NCI-H748 (cell line): ENCODE measurements around the gene LRRC34.

Experiments
- DNase-seq: peaks from one replicate; lab custom pipeline; 2025; ENCODE audit not compliant: unreplicated experiment; lab: John Stamatoyannopoulos, UW

LRRC34 gene

GRCh38 chr3:169815590-169816150 is 3.0 kb upstream of the LRRC34 start:
- DNase-seq: no peak

GRCh38 chr3:169813757-169814517 is 1.2 kb upstream of the LRRC34 start:
- peak; percentile 76 for DNase-seq

DNA sequence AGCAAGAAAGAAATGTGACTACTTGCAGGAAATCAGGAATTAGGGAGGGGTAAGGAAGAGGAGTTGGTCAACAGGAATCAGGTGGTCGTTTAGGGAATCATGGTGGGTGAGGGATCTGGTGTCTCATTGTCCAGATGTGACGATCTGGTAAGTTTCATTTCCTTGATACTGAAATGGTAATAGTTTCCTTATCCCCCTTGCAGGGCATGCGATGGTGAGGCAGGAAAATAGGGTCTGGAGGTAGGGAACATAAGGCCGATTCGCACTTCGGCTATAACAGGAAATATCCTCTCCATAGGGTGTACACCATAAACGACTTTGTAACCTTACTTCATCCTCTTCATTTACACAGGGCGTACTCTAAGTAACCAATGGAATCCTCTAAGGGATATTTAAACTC is 574 bp upstream of the LRRC34 start:
- peak; percentile 18 for DNase-seq

GRCh38 chr3:169811631-169812331 is 923 bp downstream of the LRRC34 start:
- DNase-seq: peak; percentile 67

DNA sequence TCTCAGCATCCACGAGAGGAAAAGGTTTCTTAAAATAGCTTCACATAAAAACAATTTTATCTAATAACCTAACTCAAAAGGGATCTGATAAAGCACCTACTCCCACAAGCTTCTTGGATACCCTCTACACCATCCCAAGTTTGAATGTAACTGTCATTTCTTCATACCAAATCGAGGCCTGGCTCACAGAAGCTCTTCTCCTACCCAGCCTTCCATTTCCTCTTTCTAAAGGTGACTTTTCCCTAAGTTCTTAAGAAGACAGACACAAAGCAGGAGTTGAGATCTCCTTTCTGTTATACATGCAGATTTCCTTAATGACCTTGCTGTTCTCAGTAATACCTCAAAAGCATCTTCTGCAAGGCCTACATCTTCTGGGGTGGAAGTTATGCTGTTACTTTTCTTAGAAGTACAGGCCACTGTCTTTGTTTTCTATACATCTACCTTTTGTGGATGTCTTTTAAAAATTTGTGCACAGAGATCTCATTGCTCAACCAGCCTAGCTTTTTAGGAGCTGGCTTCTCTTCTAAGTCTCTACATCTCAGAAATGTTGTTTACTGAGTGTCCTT is 3.4 kb downstream of the LRRC34 start:
- no peak for DNase-seq

DNA sequence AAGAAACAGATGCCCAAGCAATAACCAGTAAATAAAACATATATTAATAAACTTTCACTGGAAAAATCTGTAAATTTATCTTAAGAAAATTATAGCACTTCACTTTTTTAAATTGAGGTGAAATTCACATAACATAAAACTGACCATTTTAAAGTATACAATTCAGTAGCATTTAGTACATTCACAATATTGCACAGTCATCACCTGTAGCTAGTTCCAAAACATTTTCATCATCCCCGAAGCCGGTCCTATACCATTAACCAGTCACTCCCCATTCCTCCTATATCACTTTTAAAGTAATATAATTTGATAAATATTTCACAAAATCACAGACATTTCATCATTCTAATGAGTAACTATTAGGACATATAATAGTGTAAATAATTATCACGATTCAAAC is 8.0 kb downstream of the LRRC34 start:
- DNase-seq: no peak

GRCh38 chr3:169792359-169792758 is 20.3 kb downstream of the LRRC34 start:
- DNase-seq: no peak

GRCh38 chr3:169790687-169791429 is 21.8 kb downstream of the LRRC34 start:
- DNase-seq: no peak

DNA sequence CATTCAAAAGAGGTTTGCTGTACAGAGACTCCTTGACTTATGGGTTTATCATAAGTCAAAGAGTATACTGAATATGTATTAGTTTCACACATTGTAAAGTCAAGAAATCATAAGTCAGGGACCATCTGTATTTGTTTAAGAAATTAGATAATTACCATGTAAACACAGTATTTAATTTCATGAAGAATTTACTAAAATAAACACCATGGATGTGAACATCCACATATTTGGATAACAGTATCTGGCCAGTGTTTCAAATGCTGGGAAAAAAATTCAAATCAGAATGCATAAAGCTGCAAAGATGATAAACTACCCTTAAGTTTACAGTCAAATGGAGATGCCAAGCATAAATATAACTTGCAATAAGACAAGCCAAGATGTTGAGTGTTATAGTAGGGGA is 22.5 kb downstream of the LRRC34 start:
- DNase-seq: no peak

DNA sequence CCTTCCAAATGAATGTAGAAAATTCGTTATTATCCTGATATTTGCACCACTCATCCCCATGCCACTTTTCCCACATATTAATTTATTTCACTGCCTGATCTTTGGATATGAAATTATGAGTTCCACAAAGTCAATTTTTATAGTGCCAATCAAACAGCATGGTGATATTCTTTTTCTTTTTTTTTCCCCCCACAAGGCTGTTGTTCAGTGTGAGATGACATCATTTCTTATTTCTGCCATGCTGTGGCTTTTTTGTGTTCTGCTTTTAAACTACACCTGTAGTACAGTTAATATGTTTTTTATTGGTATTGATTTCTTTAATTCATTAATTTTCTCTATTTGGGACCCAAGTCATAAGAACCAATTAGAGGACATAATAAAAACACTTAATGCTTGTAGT is 24.9 kb downstream of the LRRC34 start:
- DNase-seq: no peak

DNA sequence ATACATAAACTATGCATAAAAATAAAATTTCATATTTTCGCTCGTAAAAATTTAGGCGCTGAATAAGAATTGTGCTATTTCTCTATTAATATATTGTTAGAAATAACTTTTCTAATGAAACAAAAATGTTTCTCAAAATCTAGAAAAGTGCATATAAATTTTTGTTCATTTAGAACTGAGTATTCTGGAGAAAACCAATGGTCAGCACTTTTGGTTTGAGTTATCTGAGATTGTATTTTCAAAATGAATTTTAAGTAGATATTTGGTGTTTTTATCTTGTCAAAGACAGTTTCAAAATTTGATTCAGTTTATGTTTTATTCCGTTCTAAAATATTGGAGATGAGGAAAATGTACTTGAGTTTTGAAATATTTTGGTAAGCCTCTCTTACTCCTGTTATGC is 25.6 kb downstream of the LRRC34 start:
- DNase-seq: no peak

- DNase-seq: no peak
These were observed 31.4 kb downstream of the LRRC34 start for GRCh38 chr3:169781209-169781855.

DNA sequence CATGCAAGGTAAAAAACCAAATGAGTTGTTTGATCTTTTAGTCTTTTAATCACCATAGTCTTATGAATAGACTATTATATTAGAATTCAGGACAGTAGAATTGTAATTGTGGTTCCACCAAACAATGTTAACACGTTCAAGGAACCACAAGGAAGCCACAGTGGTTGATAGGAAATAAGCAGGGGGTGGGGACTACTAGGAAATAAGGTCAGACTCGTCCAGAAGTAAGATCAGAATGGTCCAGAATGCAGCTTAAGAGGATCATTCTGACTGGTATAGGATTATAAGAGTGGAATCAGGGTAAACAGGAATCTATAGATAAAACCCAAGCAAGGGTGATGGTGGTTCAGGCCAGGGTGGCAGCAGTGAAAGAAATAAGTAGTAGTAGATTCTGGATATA is 32.0 kb downstream of the LRRC34 start:
- no peak for DNase-seq

- no peak for DNase-seq
These were observed 34.9 kb downstream of the LRRC34 start for GRCh38 chr3:169777822-169778221.

DNA sequence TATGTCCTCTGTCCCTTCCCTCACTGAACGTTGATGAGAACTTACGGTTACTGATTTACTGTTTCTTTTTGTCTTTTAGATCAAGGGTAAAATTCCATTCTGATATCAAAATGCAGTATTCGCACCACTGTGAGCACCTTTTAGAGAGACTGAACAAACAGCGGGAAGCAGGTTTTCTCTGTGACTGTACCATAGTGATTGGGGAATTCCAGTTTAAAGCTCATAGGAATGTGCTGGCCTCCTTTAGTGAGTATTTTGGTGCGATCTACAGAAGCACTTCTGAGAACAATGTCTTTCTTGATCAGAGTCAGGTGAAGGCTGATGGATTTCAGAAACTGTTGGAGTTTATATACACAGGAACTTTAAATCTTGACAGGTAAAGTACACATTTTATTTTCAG is 38.5 kb downstream of the LRRC34 start:
- DNase-seq: no peak

DNA sequence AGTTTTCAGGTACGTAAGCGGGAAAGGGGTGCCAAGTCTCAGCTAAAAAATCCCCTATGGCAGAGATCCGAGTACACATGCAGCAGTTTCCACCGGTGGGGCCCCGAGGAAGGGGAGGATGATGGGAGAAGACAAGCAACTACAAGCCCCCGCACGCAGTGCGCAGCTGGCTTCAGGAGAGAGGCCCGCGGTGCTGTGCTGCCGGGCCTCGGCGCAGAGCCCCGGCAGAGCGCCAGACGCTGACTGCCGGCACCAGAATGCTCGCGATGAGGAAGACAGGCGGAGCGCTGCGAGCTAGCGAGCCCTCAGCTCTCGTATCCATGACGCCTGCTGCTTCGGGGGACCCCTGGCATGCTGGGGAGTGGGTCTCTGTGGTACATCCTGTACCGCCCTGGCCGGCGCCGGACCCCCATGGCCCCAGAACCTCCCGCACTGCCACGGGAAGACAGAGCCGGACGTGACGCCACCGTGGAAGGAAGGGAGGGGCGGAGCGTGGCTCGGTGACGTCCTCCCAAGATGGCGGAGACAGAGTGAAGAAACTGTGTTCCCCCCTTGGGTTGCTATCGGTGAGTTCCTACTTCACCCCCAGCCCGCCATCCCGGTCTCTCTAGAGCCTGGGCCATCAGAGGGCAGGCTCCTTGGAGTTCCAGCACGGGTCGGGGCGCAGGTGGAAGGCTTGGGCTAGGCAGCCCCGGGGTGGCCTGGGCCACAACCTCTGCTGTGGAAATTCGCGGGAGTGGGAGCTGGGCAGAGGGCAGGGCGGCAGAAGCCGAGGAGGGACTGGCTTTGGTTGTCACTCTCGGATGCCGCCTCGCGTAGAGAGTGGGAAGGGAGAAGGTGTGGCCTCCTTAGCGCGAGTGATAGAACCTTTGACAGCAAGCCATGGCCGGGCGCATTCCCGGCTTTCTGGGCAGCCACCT is 39.5 kb downstream of the LRRC34 start, which contains the start of gene MYNN:
Gene MYNN (plus strand): TSS at position 500 of the 920 bp plus-strand sequence. CDS start 900 bp downstream, outside the sequence.
- peak; percentile 87 for DNase-seq

- DNase-seq: peak; percentile 88
These were observed 40.3 kb downstream of the LRRC34 start for GRCh38 chr3:169772305-169772896.

- DNase-seq: peak; percentile 88
These were observed 41.0 kb downstream of the LRRC34 start for GRCh38 chr3:169771497-169772304.
